Activated naive CD4-positive, alpha-beta T cell treated with Interleukin-2 at 50 U/mL for 16 hours (primary cell): ENCODE results near the gene FLYWCH2.
"Not testable (repeated sequence)": the region's sequence is repeated elsewhere in the genome, so short reads cannot be mapped to it uniquely, and the experiment has no call there.

Source experiments
- DNase-seq: peaks from one replicate; pipeline ENCODE4 v3.0.0-alpha.2; 2020

FLYWCH2 gene

DNA sequence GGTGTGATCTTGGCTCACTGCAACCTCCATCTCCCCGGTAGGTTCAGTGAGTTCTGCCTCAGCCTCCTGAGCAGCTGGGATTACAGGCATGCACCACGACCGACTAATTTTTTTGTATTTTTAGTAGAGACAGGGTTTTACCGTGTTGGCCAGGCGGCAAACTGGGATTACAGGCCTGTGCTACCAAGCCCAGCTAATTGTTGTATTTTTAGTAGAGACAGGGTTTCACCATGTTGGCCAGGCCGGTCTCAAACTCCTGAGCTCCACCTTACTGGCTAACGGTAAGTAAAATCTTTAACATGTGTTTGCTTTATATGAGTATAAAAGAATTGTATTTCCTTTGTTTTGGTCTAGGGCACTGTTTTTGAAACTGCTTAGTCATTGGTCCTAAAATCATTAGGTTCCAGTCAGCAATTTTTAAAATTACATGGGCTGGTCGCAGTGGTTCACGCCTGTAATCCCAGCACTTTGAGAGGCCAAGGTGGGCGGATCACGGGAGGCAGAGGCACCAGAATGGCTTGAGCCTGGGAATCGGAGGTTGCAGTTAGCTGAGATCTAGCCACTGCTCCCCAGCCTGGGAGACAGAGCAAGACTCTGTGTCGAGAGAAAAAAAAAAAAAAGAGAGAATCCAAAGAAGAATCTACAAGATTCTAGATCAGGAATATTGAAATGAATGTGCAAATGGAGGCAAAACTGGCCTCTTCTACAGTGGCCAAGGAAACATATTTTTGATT is 32.3 kb downstream of the FLYWCH2 start:
- no peak for DNase-seq

DNA sequence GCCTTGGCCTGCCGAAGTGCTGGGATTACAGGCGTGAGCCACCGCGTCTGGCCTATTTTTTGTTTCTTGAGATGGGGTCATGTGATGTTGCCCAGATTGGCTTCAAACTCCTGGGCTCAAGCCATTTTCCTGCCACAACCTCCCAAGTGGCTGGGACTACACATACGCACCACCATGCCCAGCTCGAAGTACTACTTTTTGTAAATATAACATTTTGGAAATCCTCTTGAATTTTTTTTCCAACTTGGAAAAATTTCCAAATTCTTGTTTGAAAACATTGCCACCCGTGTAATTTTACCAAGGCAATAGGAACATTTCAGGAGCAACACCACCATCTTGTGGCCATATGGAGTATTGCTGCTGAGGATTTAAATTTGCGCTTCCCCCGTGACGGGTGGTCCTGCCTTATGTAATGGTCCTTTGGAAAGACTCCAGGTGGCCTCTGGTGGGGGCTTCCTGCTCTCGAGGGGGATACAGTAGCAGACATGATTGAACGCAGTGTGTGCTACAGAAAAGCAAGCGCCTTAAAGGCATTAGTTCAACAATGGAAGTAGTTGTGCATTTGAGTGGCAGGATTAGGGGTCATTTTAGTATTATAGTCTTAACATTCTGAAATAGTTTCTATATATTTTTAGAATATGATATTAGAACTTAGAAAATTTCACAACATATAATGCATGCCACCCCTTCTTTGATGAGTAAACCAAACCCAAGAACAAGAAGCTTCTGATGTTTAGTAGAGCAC is 36.7 kb downstream of the FLYWCH2 start:
- peak; percentile 66 for DNase-seq

DNA sequence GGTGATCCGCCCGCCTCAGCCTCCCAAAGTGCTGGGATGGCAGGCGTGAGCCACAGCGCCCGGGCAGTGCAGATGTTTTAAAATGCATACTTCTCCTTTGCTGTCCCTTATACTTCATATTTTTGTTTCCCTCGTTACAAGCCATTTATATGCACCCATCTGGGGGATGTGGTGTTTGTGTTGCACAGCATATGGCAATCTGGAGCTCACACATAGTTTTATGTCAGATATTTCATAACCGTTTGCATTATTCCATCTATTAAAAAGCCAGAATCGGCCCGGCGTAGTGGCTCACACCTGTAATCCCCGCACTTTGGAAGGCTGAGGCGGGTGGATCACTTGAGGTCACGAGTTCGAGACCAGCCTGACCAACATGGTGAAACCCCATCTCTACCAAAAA is 40.5 kb downstream of the FLYWCH2 start:
- no peak for DNase-seq

DNA sequence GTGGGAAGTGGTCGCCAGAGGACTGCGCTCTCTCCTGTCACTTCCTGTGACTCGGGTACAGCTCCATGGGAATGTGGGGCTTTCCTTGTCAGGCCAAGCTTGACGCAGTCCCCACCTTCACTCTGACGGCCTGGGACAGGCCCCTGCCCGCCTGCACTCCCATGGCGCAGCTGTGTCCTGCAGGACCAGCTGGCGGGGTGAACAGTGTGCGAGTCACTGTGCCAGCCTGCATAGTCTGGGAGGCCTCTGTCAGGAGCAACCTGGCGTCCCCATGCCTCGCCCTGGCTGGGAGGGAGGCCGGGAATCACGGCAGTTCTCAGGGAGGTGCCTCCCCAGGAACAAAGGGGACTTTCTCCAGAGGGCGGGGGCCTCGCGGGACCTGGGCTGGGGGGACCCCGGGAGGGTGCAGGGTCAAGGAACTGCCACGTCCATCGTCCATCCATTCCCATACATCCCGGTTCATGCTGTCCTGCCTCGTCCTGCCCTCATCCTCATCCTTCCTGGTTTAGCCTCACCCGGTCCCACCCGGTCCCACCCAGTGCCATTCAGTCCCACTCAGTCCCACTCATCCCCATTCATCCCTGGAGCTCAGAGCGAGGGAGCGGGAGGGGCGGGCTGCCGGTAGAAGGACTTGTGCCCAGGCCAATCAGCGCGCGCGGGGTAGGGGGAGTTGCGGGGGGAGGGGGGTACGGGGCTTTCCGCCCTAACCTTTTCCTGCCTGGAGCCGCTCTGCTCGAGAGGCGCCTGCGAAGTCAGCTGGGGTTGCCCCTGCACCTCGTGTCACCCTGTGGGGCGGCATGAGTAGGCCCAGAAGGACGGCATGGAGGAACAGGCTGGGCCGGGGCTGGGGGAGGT is 42.1 kb downstream of the FLYWCH2 start:
- no peak for DNase-seq

DNA sequence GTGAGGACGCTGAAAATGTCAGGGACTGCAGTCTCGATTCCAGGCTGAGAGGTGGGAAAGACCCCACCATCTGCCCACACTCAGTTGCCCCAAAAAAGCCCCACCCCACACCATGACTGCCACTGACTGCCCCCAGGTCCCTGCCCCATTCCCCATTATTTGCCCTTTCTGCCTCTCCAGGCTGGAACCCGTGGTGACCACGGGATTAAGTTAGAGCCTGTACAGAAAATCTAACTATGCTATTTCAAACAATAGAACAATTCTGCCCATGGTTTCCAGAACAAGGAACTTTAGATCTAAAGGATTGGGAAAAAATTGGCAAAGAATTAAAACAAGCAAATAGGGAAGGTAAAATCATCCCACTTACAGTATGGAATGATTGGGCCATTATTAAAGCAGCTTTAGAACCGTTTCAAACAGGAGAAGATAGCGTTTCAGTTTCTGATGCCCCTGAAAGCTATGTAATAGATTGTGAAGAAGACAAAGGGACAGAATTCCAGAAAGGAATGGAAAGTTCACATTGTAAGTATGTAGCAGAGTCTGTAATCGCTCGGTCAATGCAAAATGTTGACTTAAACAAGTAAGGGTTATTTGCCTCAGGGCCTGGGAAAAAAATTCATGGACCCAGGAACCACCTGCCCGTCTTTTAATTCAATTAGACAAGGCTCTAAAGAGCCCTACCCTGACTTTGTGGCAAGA is 43.1 kb downstream of the FLYWCH2 start:
- DNase-seq, result no peak

DNA sequence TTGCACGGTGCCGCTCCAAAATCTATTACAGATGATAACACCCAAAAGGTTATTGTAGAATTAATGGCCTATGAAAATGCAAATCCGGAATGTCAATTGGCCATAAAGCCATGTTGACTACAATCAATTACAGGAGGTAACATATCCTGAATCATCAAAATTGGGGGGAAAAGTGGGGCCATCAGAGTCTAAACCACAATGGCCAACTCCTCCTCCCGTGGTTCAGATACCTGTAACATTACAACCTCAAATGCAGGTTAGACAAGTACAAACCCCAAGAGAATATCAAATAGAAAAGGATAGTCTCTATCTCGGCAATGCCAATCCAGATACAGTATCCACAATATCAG is 43.6 kb downstream of the FLYWCH2 start:
- DNase-seq, result no peak

DNA sequence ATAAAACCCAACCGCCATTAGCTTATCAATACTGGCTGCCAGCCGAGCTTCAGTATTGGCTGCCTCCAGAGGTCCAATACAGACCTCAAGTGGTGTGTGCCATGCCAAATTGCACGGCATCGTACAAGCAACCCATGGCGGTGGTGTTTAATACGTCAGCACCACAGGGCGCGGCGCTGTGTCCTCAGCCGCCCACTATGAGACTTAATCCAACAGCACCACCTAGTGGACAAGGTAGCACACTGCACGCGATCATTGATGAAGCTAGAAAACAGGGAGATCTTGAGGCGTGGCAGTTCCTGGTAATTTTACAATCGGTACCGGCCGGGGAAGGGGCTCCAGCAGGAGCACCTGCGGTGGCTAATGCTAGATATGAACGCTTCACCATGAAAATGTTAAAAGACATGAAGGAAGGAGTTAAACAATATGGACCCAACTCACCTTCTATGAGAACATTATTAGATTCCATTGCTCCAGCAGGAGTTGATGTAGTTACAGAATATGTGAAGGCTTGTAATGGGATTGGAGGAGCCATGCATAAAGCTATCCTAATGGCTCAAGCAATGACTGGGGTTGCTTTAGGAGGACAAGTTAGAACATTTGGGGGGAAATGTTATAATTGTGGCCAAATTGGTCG is 44.1 kb downstream of the FLYWCH2 start:
- DNase-seq, result peak; percentile 88

DNA sequence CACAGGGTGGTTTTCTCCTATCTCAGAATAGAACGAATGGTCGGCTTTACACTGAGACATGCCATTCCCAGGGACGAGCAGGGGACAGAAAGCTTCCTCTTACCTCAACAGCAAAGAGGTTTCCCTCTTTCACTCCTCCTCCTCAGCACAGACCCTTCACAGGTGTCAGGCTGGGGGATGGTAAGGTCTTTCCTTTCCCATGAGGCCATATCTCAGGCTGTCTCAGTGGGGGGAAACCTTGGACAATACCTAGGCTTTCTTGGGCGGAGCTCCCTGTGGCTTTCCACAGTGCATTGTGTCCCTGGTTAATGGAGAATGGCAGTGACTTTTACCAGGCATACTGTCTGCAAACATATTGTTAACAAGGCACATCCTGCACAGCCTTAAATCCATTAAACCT is 45.1 kb downstream of the FLYWCH2 start:
- DNase-seq, result not testable (repeated sequence)

DNA sequence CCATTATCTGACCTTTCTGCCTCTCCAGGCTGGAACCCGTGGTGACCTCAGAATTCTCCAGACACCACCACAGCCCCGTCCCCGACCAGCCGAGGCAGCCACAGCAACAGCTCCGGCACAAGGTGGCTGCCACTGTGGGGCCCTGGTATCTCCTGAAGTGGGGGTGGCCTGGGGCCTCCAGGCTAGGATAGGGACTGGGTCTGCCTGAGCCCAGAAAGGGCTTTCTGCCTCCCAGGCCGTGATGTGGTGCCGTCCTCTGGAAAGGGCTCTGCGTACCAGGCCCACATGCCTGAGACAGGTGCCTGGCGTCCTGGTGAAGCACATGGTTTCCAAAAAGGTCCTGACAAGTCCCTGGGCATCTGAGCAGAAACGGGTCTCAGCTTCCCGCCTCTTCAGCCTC is 45.8 kb downstream of the FLYWCH2 start:
- no peak for DNase-seq

DNA sequence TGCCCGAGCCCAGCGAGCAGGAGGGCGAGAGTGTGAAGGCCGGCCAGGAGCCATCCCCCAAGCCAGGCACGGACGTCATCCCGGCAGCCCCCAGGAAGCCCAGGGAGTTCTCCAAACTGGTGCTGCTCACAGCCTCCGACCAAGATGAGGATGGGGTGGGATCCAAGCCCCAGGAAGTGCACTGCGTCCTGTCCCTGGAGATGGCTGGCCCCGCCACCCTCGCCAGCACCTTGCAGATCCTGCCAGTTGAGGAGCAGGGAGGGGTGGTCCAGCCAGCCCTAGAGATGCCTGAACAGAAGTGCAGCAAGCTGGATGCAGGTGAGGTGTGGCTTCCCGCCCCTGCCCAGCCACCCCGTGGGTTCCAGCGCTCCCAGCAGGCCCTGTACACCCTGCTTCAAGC is 46.7 kb downstream of the FLYWCH2 start:
- DNase-seq, result no peak

DNA sequence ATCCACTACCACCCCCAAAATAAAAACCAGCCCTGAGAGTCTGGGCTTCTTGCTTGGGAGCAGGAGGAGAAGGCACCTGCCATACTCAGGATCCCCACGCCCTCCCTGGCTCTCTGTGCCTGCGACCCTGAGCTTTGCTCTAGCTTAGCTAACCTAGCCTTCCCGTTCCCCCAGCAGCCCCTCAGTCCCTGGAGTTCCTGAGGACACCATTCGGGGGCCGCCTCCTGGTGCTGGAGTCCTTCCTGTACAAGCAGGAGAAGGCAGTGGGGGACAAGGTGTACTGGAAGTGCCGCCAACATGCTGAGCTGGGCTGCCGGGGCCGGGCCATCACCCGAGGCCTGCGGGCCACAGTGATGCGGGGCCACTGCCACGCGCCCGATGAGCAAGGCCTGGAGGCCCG is 47.2 kb downstream of the FLYWCH2 start:
- DNase-seq, result no peak

DNA sequence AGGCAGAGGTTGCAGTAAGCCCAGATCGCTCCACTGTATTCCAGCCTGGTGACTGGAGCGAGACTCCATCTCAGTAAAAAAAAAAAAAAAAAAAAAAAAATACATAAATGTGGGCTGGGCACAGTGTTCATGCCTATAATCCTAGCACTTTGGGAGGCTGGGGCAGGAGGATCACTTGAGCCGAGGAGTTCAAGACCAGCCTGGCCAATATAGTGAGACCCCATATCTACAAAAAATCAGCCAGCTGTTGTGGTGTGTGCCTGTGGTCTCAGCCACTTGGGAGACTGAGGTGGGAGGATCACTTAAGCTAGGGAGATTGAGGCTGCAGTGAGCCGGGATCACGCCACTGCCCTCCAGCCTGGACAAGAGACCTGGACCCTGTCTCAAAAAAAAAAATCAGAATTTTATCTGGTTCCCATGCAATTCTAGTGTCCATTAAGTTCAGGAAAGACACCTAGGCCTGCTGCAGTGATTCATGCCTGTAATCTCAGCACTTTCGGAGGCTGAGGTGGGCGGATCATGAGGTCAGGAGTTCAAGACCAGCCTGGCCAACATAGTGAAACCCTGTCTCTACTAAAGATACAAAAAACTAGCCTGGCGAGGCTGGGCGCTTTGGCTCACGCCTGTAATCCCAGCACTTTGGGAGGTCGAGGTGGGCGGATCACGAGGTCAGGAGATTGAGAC is 48.4 kb downstream of the FLYWCH2 start:
- not testable (repeated sequence) for DNase-seq

DNA sequence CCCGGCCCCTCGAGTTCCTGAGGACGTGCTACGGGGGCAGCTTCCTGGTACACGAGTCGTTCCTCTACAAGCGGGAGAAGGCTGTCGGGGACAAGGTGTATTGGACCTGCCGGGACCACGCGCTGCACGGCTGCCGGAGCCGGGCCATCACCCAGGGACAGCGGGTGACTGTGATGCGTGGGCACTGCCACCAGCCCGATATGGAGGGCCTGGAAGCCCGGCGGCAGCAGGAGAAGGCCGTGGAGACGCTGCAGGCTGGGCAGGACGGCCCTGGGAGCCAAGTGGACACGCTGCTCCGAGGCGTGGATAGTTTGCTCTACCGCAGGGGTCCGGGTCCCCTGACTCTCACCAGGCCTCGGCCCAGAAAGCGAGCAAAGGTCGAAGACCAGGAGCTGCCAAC is 50.1 kb downstream of the FLYWCH2 start:
- no peak for DNase-seq

DNA sequence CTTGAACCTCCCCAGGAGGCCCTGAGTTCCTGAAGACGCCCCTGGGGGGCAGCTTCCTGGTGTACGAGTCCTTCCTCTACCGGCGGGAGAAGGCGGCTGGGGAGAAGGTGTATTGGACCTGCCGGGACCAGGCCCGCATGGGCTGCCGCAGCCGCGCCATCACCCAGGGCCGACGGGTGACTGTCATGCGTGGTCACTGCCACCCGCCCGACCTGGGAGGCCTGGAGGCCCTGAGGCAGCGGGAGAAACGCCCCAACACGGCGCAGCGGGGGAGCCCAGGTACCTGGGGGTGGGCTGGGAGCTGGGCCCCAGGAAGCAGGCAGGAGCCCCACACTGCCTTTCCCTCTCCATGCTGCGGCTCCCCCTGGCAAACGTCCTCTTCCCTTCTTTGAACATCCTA is 50.7 kb downstream of the FLYWCH2 start:
- DNase-seq, result no peak

DNA sequence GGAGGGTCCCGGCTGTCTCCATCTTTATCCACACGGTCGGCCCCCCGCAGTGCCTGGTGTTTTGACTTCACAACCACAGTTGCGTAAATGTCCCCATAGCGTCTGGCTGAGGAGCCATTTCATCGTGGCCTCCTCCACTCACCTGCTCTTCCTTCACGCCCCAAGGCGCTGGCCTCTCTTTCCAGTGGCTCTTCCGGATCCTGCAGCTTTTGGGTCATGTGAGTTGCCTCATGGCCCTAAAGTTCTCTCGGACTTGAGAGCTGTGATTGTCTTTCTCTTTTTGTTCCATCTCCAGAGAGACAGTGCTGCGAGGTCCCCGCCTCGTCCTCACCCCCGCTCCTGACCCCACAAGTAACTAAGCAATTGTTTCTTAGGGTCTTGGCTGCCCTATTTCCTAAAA is 51.4 kb downstream of the FLYWCH2 start:
- no peak for DNase-seq

DNA sequence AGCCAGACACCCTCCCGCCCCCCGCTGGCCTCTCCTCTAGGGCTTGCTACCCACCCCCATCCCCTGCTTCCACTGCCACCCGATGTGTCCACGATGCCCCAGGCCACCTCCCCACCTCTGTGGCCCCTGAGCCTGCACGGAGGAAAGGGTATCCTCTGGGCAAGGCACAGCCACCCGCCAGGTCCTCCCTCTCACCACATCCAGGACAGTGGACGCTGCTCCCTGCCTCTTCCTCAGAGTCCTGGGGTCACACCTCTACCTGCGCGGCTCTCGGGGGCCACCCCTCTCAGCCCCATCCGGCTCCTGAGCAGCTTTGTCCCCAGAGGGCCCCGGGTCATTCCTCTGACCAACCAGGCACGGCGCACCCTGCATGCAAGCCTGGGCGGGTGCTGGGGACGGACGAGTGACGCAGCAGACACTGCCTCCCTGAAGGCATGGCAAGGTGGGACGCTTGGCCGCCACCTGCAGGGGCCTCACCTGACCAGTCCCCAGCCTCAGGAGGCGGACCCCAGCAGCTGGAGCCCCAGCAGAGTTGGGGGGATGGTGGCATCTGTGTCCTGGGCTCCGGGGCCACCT is 53.5 kb downstream of the FLYWCH2 start:
- DNase-seq, result no peak

DNA sequence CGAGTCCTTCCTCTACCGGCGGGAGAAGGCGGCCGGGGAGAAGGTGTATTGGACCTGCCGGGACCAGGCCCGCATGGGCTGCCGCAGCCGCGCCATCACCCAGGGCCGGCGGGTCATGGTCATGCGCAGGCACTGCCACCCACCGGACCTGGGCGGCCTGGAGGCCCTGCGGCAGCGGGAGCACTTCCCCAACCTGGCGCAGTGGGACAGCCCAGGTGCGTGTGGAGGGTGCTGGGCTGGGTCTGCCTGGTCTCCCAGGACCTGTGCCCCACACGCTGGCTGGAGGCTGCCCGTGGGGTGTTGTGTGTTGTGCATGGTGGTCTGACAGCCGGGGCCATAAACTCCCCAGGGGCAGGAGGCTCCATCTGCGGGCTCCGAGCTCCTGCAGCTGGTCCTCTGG is 54.2 kb downstream of the FLYWCH2 start:
- no peak for DNase-seq

DNA sequence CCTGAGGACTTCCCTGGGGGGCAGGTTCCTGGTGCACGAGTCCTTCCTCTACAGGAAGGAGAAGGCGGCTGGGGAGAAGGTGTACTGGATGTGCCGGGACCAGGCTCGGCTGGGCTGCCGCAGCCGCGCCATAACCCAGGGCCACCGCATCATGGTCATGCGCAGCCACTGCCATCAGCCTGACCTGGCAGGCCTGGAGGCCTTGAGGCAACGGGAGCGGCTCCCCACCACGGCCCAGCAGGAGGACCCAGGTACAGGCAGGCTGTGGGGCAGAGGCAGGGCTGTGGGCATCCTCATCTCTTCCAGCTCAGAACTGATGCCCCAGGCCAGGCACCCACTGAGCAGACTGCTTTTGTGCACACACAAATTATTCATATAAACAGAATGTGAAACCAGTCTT is 55.2 kb downstream of the FLYWCH2 start:
- DNase-seq, result no peak

DNA sequence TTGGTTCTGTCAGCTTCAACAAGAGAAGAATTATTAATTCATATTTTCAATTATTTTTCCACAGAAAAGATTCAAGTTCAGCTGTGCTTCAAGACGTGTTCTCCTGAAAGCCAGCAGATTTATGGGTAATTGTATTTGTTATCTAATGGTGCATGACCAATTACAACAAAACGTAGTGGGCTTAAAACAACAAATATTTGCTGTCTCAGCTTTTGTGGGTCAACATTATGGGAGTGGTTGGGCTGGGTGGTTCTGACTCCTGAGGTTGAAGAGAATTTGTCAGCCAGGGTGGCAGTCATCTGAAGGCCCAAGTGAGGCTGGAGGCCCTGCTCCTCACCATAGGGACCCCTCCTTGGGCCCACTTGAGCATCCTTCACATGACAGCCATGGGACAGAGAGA is 57.0 kb downstream of the FLYWCH2 start:
- no peak for DNase-seq

DNA sequence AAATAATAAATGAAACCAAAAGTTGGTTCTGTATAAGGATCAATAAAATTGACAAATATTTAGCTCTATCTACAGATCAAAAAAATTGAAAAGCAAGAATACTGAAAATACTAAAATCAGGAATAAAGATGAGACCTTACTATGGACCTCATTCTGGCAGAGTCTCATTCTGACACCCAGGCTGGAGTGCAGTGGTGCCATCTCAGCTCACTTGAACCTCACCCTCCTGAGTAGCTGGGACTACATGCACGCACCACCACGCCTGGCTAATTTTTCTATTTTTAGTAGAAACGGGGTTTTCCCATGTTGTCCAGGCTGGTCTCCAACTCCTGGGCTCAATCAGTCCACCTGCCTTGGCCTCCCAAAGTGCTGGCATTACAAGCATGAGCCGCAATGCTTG is 59.0 kb downstream of the FLYWCH2 start:
- no peak for DNase-seq

DNA sequence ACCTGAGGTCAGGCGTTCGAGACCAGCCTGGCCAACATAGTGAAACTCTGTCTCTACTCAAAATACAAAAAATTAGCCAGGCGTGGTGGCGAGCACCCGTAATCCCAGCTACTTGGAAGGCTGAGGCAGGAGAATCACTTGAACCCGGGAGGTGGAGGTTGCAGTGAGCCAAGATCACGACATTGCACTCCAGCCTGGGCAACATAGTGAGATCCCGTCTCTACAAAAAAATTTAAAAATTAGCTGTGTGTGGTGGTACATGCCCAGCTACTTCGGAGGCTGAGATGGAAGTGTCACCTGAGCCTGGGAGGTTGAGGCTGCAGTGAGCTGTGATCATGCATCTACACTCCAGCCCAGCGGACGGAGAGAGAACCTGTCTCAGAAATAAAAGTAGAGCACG is 60.7 kb downstream of the FLYWCH2 start:
- not testable (repeated sequence) for DNase-seq

DNA sequence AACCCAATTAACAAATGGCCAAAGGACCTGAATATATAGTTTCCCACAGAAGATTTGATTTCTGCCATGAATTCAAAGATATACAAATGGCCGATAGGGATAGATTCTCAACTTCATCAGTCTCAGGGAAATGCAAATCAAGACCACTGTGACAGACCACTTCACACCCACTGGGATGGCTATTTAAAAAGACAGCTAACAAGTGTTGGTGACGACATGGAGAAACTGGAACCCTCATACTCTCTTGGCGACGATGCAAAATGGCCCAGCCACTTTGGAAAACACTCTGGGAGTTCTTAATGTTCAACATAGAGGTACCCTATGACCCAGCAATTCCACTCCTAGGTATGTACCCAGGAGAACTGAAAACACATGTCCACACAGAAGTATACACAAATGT is 63.6 kb downstream of the FLYWCH2 start:
- no peak for DNase-seq
